Ureter (tissue), 1 donor: ENCODE data around the gene PAGR1. TPM values are rescaled to one million over a fixed set of nuclear protein-coding genes. Genes with fewer than 3 reads are reported as not detected.

ENCODE experiments used
- DNase-seq: peaks from one replicate; pipeline ENCODE4 v3.0.0-alpha.2; 2020; ENCODE audit warnings: low spot score
- total RNA-seq: library from RNA; stranded (reverse); gene quantifications from one replicate; pipeline ENCODE4 v1.2.4, GENCODE V29; 2023
- donor health status: DM: yes; HTN: yes; CAD: no.

Gene PAGR1
- total RNA-seq, 1 donor from 2014 or later, result 20.7 TPM

GRCh38 chr16:29835926-29836325 is 20.0 kb downstream of the PAGR1 start:
- DNase-seq, result no peak

- no peak for DNase-seq
Observed at GRCh38 chr16:29836623-29837022, 20.7 kb downstream of the PAGR1 start.

GRCh38 chr16:29837841-29838240 is 21.9 kb downstream of the PAGR1 start:
- DNase-seq, result no peak

- no peak for DNase-seq
Observed at GRCh38 chr16:29839822-29840221, 23.9 kb downstream of the PAGR1 start.

- no peak for DNase-seq
Observed at GRCh38 chr16:29840240-29840639, 24.3 kb downstream of the PAGR1 start.

- no peak for DNase-seq
Observed at GRCh38 chr16:29841631-29842030, 25.7 kb downstream of the PAGR1 start.

GRCh38 chr16:29842732-29843346 is 26.9 kb downstream of the PAGR1 start:
- no peak for DNase-seq

GRCh38 chr16:29843931-29844330 is 28.0 kb downstream of the PAGR1 start:
- no peak for DNase-seq

- no peak for DNase-seq
Observed at GRCh38 chr16:29844575-29845331, 28.8 kb downstream of the PAGR1 start.

- DNase-seq, result no peak
Observed at GRCh38 chr16:29845656-29846055, 29.7 kb downstream of the PAGR1 start.

- peak; percentile 66 for DNase-seq
Observed at GRCh38 chr16:29848420-29849297, 32.7 kb downstream of the PAGR1 start.

- DNase-seq, result no peak
Observed at GRCh38 chr16:29849505-29849904, 33.6 kb downstream of the PAGR1 start.

GRCh38 chr16:29850998-29851397 is 35.0 kb downstream of the PAGR1 start:
- DNase-seq, result no peak

- no peak for DNase-seq
Observed at GRCh38 chr16:29852654-29853053, 36.7 kb downstream of the PAGR1 start.

- no peak for DNase-seq
Observed at GRCh38 chr16:29854520-29855100, 38.7 kb downstream of the PAGR1 start.

- no peak for DNase-seq
Observed at GRCh38 chr16:29857133-29857760, 41.3 kb downstream of the PAGR1 start.

GRCh38 chr16:29858149-29858849 is 42.3 kb downstream of the PAGR1 start:
- DNase-seq, result no peak

- DNase-seq, result no peak
Observed at GRCh38 chr16:29858974-29859373, 43.0 kb downstream of the PAGR1 start.

GRCh38 chr16:29860218-29860617 is 44.3 kb downstream of the PAGR1 start:
- no peak for DNase-seq

- no peak for DNase-seq
Observed at GRCh38 chr16:29862383-29862883, 46.5 kb downstream of the PAGR1 start.
